Endodermal cell (in vitro differentiated cells): ENCODE measurements around the gene REM1. TPM values are rescaled to one million over a fixed set of nuclear protein-coding genes. Genes with fewer than 3 reads are reported as not detected.
A peak's percentile ranks its signal among the peaks of the same experiment; 100 is the strongest.
"Not testable (repeated sequence)": the region's sequence is repeated elsewhere in the genome, so short reads cannot be mapped to it uniquely, and the experiment has no call there.

Experiments
- DNase-seq: peaks from one replicate; pipeline ENCODE4 v3.0.0-alpha.2; 2017
- H3K27ac ChIP-seq: 2 replicates; pipeline ENCODE4 v1.5.1; 2013; ENCODE audit warnings: mild to moderate bottlenecking, low read depth, low read length, moderate library complexity
- H3K27me3 ChIP-seq: 2 replicates; pipeline ENCODE4 v1.6.1; 2013; ENCODE audit warnings: mild to moderate bottlenecking, low read length, moderate library complexity; ENCODE audit not compliant: insufficient read depth, control insufficient read depth, poor library complexity, severe bottlenecking
- H3K36me3 ChIP-seq: 2 replicates; pipeline ENCODE4 v1.7.0; 2013; ENCODE audit warnings: mild to moderate bottlenecking, low read length, moderate library complexity; ENCODE audit not compliant: control insufficient read depth, insufficient read depth
- H3K4me1 ChIP-seq: one replicate; pipeline ENCODE4 v1.7.0; 2013; ENCODE audit warnings: low read length; ENCODE audit not compliant: control insufficient read depth, insufficient read depth
- H3K4me3 ChIP-seq: 2 replicates; pipeline ENCODE4 v1.5.1; 2013; ENCODE audit warnings: mild to moderate bottlenecking, low read length, moderate library complexity
- H3K9ac ChIP-seq: 2 replicates; pipeline ENCODE4 v1.6.1; 2013; ENCODE audit warnings: mild to moderate bottlenecking, low read length, moderate library complexity; ENCODE audit not compliant: poor library complexity, severe bottlenecking; ENCODE audit errors: extremely low read depth
- H3K9me3 ChIP-seq: 2 replicates; pipeline ENCODE4 v1.6.1; 2013; ENCODE audit warnings: mild to moderate bottlenecking, low read length, moderate library complexity; ENCODE audit not compliant: control insufficient read depth
- H3K27ac Mint-ChIP-seq: 2 replicates; pipeline ENCODE4 v1.8.0; 2020; ENCODE audit warnings: mixed read lengths
- H3K27me3 Mint-ChIP-seq: 2 replicates; pipeline ENCODE4 v1.8.0; 2021; ENCODE audit warnings: mild to moderate bottlenecking, mixed read lengths; ENCODE audit not compliant: insufficient read depth
- H3K36me3 Mint-ChIP-seq: 2 replicates; pipeline ENCODE4 v1.8.0; 2020; ENCODE audit warnings: low read depth, mixed read lengths
- H3K4me1 Mint-ChIP-seq: 2 replicates; pipeline ENCODE4 v1.8.0; 2020; ENCODE audit warnings: mixed read lengths
- H3K4me3 Mint-ChIP-seq: 2 replicates; pipeline ENCODE4 v1.8.0; 2020; ENCODE audit warnings: mild to moderate bottlenecking, moderate library complexity, mixed read lengths
- H3K9me3 Mint-ChIP-seq: 2 replicates; pipeline ENCODE4 v1.8.0; 2020; ENCODE audit warnings: mild to moderate bottlenecking, mixed read lengths
- CTCF ChIP-seq: fragments of 200-600 bp; sonication (generic); conservative IDR thresholded peaks from 2 replicates; pipeline ENCODE4 v1.5.0; 2021; ENCODE audit warnings: antibody characterized with exemption, mild to moderate bottlenecking
- WGBS, 2 experiments: methylation state at CpG; one replicate each; pipeline versions ENCODE4 v1.1.5 to v1.1.7; 2013; ENCODE audit warnings: missing lambda C conversion rate in 2 of 2, mixed read lengths in 1 of 2; ENCODE audit not compliant: insufficient coverage in 1 of 2, insufficient read length in 1 of 2; 5-methylcytosine and 5-hydroxymethylcytosine counted together
- long read RNA-seq, 4 experiments: library from polyadenylated mRNA in 2 of 4; library from RNA in 1 of 4; library from capped mRNA in 1 of 4; stranded (forward) in 3 of 4; unstranded in 1 of 4; transcript quantifications; one replicate each; pipeline ENCODE4 v2.0.0, GENCODE V29; 2020 to 2021; ENCODE audit warnings: inconsistent platforms in 1 of 4
- polyA plus RNA-seq, 2 experiments: library from polyadenylated mRNA; stranded (reverse); fragments of 50-300 nt; gene quantifications; one replicate each; pipeline ENCODE4 v1.2.3, GENCODE V29; 2013
- total RNA-seq, 2 donors: library from RNA; stranded (reverse); fragmentation: NEBNext Ultra II Directional in 1 of 2; extraction: Animal tissue kit (Norgen Biotek cat#: 25700) in 1 of 2; gene quantifications; 2 replicates in 1 of 2; 3 replicates in 1 of 2; pipeline ENCODE4 v1.2.1, GENCODE V29; 2021

REM1 gene
- total RNA-seq, result not detected
- not detected for polyA plus RNA-seq (2013, experiment 1 of 2)
- not detected for polyA plus RNA-seq (2013, experiment 2 of 2)
- long read RNA-seq, experiment 1, result 0 reads
- long read RNA-seq, experiment 2, result 0 reads
- long read RNA-seq, experiment 3, result 0 reads
- long read RNA-seq, experiment 4, result 0 reads

- Mint-ChIP-seq H3K27ac (no peak within 1 kb of the TSS), H3K36me3 (peaks cover 2% of the 10 kb centered on the region), H3K4me1 (no peaks in the 10 kb centered on the region), H3K4me3 (no peak within 1 kb of the TSS), H3K9me3 (peaks cover 70% of the 10 kb centered on the region), H3K27me3 (peaks cover 54% of the 10 kb centered on the region)
- TF ChIP-seq CTCF, result no peak
- Histone ChIP-seq H3K9me3 (peaks cover 33% of the 10 kb centered on the region), H3K4me1 (no peaks in the 10 kb centered on the region), H3K27me3 (no peaks in the 10 kb centered on the region), H3K36me3 (no peaks in the 10 kb centered on the region), H3K27ac (no peak within 1 kb of the TSS), H3K9ac (no peak within 1 kb of the TSS), H3K4me3 (no peak within 1 kb of the TSS)
- DNase-seq, result peak; percentile 78
- WGBS, 2 experiments, result 80 to 81% methylated on average over 17 to 33 of the region's 33 CpGs
Observed at GRCh38 chr20:31474758-31475427, at the start of gene REM1, which contains the start of gene DEFB124. TSS of gene REM1 (plus strand) at chr20:31475288. CDS start at chr20:31476446, 1,158 bp downstream. TSS of gene DEFB124 (minus strand) at chr20:31475127. CDS start at chr20:31473013, 2,114 bp downstream.

- Histone ChIP-seq H3K4me3 (no peak overlapping the region), H3K9ac (no peak overlapping the region), H3K27ac (no peak overlapping the region), H3K36me3 (no peaks in the 10 kb centered on the region), H3K9me3 (peaks cover 45% of the 10 kb centered on the region), H3K27me3 (no peaks in the 10 kb centered on the region), H3K4me1 (no peaks in the 10 kb centered on the region)
- H3K36me3 Mint-ChIP-seq, result no peaks in the 10 kb centered on the region
- DNase-seq, result no peak
- no peak overlapping the region for H3K4me3 Mint-ChIP-seq
- no peak overlapping the region for H3K27ac Mint-ChIP-seq
- H3K27me3 Mint-ChIP-seq, result no peaks in the 10 kb centered on the region
- no peaks in the 10 kb centered on the region for H3K4me1 Mint-ChIP-seq
- no peak for TF ChIP-seq CTCF
- H3K9me3 Mint-ChIP-seq, result peaks cover 71% of the 10 kb centered on the region
Observed at GRCh38 chr20:31425797-31426196, 49.3 kb upstream of the REM1 start.

GRCh38 chr20:31426891-31427551, 48.1 kb upstream of the REM1 start:
- peaks cover 49% of the 10 kb centered on the region for H3K9me3 ChIP-seq
- H3K27ac ChIP-seq, H3K9ac ChIP-seq, H3K4me3 ChIP-seq, H3K4me1 Mint-ChIP-seq, H3K4me1 ChIP-seq, H3K36me3 Mint-ChIP-seq, H3K27me3 Mint-ChIP-seq, H3K36me3 ChIP-seq, H3K27ac Mint-ChIP-seq, DNase-seq, H3K27me3 ChIP-seq, H3K4me3 Mint-ChIP-seq: not testable (repeated sequence)
- H3K9me3 Mint-ChIP-seq, result peaks cover 70% of the 10 kb centered on the region
- 86% methylated on average over 27 of the region's 48 CpGs; no CpG with 5 or more reads in 1 of the 2 experiments for WGBS, 2 experiments

- not testable (repeated sequence) for H3K9ac ChIP-seq, H3K27me3 Mint-ChIP-seq, DNase-seq, H3K27ac Mint-ChIP-seq, H3K4me3 ChIP-seq, H3K4me1 ChIP-seq, H3K27me3 ChIP-seq, H3K4me3 Mint-ChIP-seq, H3K27ac ChIP-seq, H3K4me1 Mint-ChIP-seq, H3K36me3 Mint-ChIP-seq, H3K36me3 ChIP-seq
- 87 to 99% methylated on average over 12 to 22 of the region's 31 CpGs for WGBS, 2 experiments
- H3K9me3 Mint-ChIP-seq, result peaks cover 72% of the 10 kb centered on the region
- peaks cover 49% of the 10 kb centered on the region for H3K9me3 ChIP-seq
Observed at GRCh38 chr20:31427576-31427975, 47.5 kb upstream of the REM1 start.
